HUES48 (cell line): Measurements from ENCODE around the gene C2CD2.

Experiments used
- H3K27ac ChIP-seq: one replicate; pipeline ENCODE4 v1.7.0; 2013; ENCODE audit warnings: low read depth, low read length, inconsistent platforms
- H3K27me3 ChIP-seq: 2 replicates; pipeline ENCODE4 v1.6.1; 2013; ENCODE audit warnings: mild to moderate bottlenecking, low read length; ENCODE audit not compliant: control insufficient read depth, insufficient read depth
- H3K36me3 ChIP-seq: 2 replicates; pipeline ENCODE4 v1.6.1; 2013; ENCODE audit warnings: low read length; ENCODE audit not compliant: control insufficient read depth, insufficient read depth
- H3K4me1 ChIP-seq: 2 replicates; pipeline ENCODE4 v1.6.1; 2013; ENCODE audit warnings: mild to moderate bottlenecking, low read length; ENCODE audit not compliant: control insufficient read depth, insufficient read depth
- H3K4me3 ChIP-seq: 2 replicates; pipeline ENCODE4 v1.5.1; 2013; ENCODE audit warnings: mild to moderate bottlenecking, low read depth, low read length
- H3K9ac ChIP-seq: 2 replicates; pipeline ENCODE4 v1.6.1; 2013; ENCODE audit warnings: mild to moderate bottlenecking, low read depth, low read length, moderate library complexity
- H3K9me3 ChIP-seq: 2 replicates; pipeline ENCODE4 v1.6.1; 2013; ENCODE audit warnings: low read length; ENCODE audit not compliant: control insufficient read depth, insufficient read depth

Gene C2CD2

GRCh38 chr21:41852151-41852928, 101.5 kb downstream of the C2CD2 start:
- Histone ChIP-seq H3K36me3 (peaks cover 28% of the 10 kb centered on the region), H3K27me3 (no peaks in the 10 kb centered on the region), H3K27ac (no peak overlapping the region), H3K9ac (no peak overlapping the region), H3K4me1 (no peaks in the 10 kb centered on the region), H3K4me3 (no peak overlapping the region), H3K9me3 (no peaks in the 10 kb centered on the region)

- no peak overlapping the region for H3K27ac ChIP-seq
- peaks cover 17% of the 10 kb centered on the region for H3K36me3 ChIP-seq
- no peak overlapping the region for H3K4me3 ChIP-seq
- no peak overlapping the region for H3K9ac ChIP-seq
- no peaks in the 10 kb centered on the region for H3K4me1 ChIP-seq
- H3K9me3 ChIP-seq, result no peaks in the 10 kb centered on the region
- no peaks in the 10 kb centered on the region for H3K27me3 ChIP-seq
These were observed 102.6 kb downstream of the C2CD2 start for GRCh38 chr21:41851090-41851790.

GRCh38 chr21:41850085-41850484, 103.7 kb downstream of the C2CD2 start:
- Histone ChIP-seq H3K27ac (no peak overlapping the region), H3K27me3 (no peaks in the 10 kb centered on the region), H3K4me1 (no peaks in the 10 kb centered on the region), H3K9me3 (no peaks in the 10 kb centered on the region), H3K36me3 (peaks cover 14% of the 10 kb centered on the region), H3K4me3 (no peak overlapping the region), H3K9ac (no peak overlapping the region)

GRCh38 chr21:41848958-41849580, 104.7 kb downstream of the C2CD2 start:
- no peak overlapping the region for H3K9ac ChIP-seq
- H3K27me3 ChIP-seq, result no peaks in the 10 kb centered on the region
- H3K9me3 ChIP-seq, result no peaks in the 10 kb centered on the region
- H3K4me1 ChIP-seq, result no peaks in the 10 kb centered on the region
- no peak overlapping the region for H3K4me3 ChIP-seq
- no peak overlapping the region for H3K27ac ChIP-seq
- peaks cover 4% of the 10 kb centered on the region for H3K36me3 ChIP-seq

- H3K4me3 ChIP-seq, result no peak overlapping the region
- H3K27ac ChIP-seq, result no peak overlapping the region
- no peaks in the 10 kb centered on the region; the same call in 1 of the 2 replicates for H3K36me3 ChIP-seq
- no peaks in the 10 kb centered on the region for H3K27me3 ChIP-seq
- no peak overlapping the region for H3K9ac ChIP-seq
- no peaks in the 10 kb centered on the region for H3K9me3 ChIP-seq
- H3K4me1 ChIP-seq, result no peaks in the 10 kb centered on the region
These were observed 105.3 kb downstream of the C2CD2 start for GRCh38 chr21:41848533-41848932.

GRCh38 chr21:41847066-41847804, 106.6 kb downstream of the C2CD2 start:
- no peaks in the 10 kb centered on the region for H3K27me3 ChIP-seq
- no peaks in the 10 kb centered on the region for H3K9me3 ChIP-seq
- H3K4me1 ChIP-seq, result no peaks in the 10 kb centered on the region
- no peak overlapping the region for H3K9ac ChIP-seq
- H3K27ac ChIP-seq, result no peak overlapping the region
- no peak overlapping the region for H3K4me3 ChIP-seq
- H3K36me3 ChIP-seq, result no peaks in the 10 kb centered on the region

GRCh38 chr21:41846536-41846935, 107.3 kb downstream of the C2CD2 start:
- Histone ChIP-seq H3K4me3 (no peak overlapping the region), H3K9me3 (no peaks in the 10 kb centered on the region), H3K27me3 (no peaks in the 10 kb centered on the region), H3K9ac (no peak overlapping the region), H3K36me3 (no peaks in the 10 kb centered on the region), H3K4me1 (no peaks in the 10 kb centered on the region), H3K27ac (no peak overlapping the region)

GRCh38 chr21:41846033-41846317, 107.8 kb downstream of the C2CD2 start:
- Histone ChIP-seq H3K36me3 (no peaks in the 10 kb centered on the region), H3K27me3 (no peaks in the 10 kb centered on the region), H3K9ac (no peak overlapping the region), H3K4me1 (no peaks in the 10 kb centered on the region), H3K9me3 (no peaks in the 10 kb centered on the region), H3K27ac (no peak overlapping the region), H3K4me3 (no peak overlapping the region)

- no peaks in the 10 kb centered on the region for H3K9me3 ChIP-seq
- no peak overlapping the region for H3K9ac ChIP-seq
- H3K4me1 ChIP-seq, result no peaks in the 10 kb centered on the region
- no peak overlapping the region for H3K4me3 ChIP-seq
- no peaks in the 10 kb centered on the region for H3K36me3 ChIP-seq
- H3K27me3 ChIP-seq, result no peaks in the 10 kb centered on the region
- H3K27ac ChIP-seq, result no peak overlapping the region
These were observed 108.3 kb downstream of the C2CD2 start for GRCh38 chr21:41845310-41846032.

GRCh38 chr21:41843584-41843983, 110.2 kb downstream of the C2CD2 start:
- no peaks in the 10 kb centered on the region for H3K9me3 ChIP-seq
- no peak overlapping the region for H3K9ac ChIP-seq
- H3K27me3 ChIP-seq, result no peaks in the 10 kb centered on the region
- H3K4me3 ChIP-seq, result no peak overlapping the region
- no peaks in the 10 kb centered on the region for H3K36me3 ChIP-seq
- no peak overlapping the region for H3K27ac ChIP-seq
- no peaks in the 10 kb centered on the region for H3K4me1 ChIP-seq
